ENCODE data around the gene NECTIN2.
"Not testable (repeated sequence)": the region's sequence is repeated elsewhere in the genome, so short reads cannot be mapped to it uniquely, and the experiment has no call there.

The NECTIN2 gene

GRCh38 chr19:44857837-44858236 lies 11.7 kb downstream of the NECTIN2 start:
- H3K9me3 Mint-ChIP-seq, result no peaks in the 10 kb centered on the region
- no peaks in the 10 kb centered on the region for H3K27me3 Mint-ChIP-seq
- H3K4me3 Mint-ChIP-seq, result no peak overlapping the region
- no peak for DNase-seq
- no peaks in the 10 kb centered on the region for H3K4me1 Mint-ChIP-seq
- H3K27ac Mint-ChIP-seq, result no peak overlapping the region
- no peaks in the 10 kb centered on the region for H3K36me3 Mint-ChIP-seq (ENCODE audit: low read depth)
- no peak for ATAC-seq

GRCh38 chr19:44861576-44861975 lies 15.5 kb downstream of the NECTIN2 start:
- not testable (repeated sequence) for H3K27me3 Mint-ChIP-seq; DNase-seq; ATAC-seq; H3K27ac Mint-ChIP-seq; H3K4me3 Mint-ChIP-seq; H3K9me3 Mint-ChIP-seq; H3K4me1 Mint-ChIP-seq; H3K36me3 Mint-ChIP-seq (ENCODE audit: low read depth)

- DNase-seq, result no peak
- Mint-ChIP-seq H3K9me3 (no peaks in the 10 kb centered on the region), H3K4me3 (no peak overlapping the region), H3K4me1 (no peaks in the 10 kb centered on the region), H3K27ac (no peak overlapping the region), H3K36me3 (ENCODE audit: low read depth) (no peaks in the 10 kb centered on the region), H3K27me3 (no peaks in the 10 kb centered on the region)
- no peak for ATAC-seq
Measured at GRCh38 chr19:44863990-44864389, 17.9 kb downstream of the NECTIN2 start.

GRCh38 chr19:44865196-44865767 lies 19.2 kb downstream of the NECTIN2 start:
- H3K9me3 Mint-ChIP-seq, result no peaks in the 10 kb centered on the region
- H3K4me3 Mint-ChIP-seq, result no peak overlapping the region
- H3K27ac Mint-ChIP-seq, result no peak overlapping the region
- no peaks in the 10 kb centered on the region for H3K27me3 Mint-ChIP-seq
- H3K4me1 Mint-ChIP-seq, result no peaks in the 10 kb centered on the region
- no peak for ATAC-seq
- DNase-seq, result no peak
- no peaks in the 10 kb centered on the region for H3K36me3 Mint-ChIP-seq (ENCODE audit: low read depth)

GRCh38 chr19:44866664-44867063 lies 20.6 kb downstream of the NECTIN2 start:
- ATAC-seq (no peak), DNase-seq (no peak)
- Mint-ChIP-seq H3K27ac (no peak overlapping the region), H3K36me3 (ENCODE audit: low read depth) (no peaks in the 10 kb centered on the region), H3K9me3 (no peaks in the 10 kb centered on the region), H3K27me3 (no peaks in the 10 kb centered on the region), H3K4me3 (no peak overlapping the region), H3K4me1 (no peaks in the 10 kb centered on the region)

GRCh38 chr19:44867578-44867977 lies 21.5 kb downstream of the NECTIN2 start:
- ATAC-seq, result no peak

GRCh38 chr19:44869733-44870470 lies 23.8 kb downstream of the NECTIN2 start:
- peaks cover 2% of the 10 kb centered on the region for H3K27me3 Mint-ChIP-seq
- no peak overlapping the region for H3K27ac Mint-ChIP-seq
- no peaks in the 10 kb centered on the region for H3K4me1 Mint-ChIP-seq
- no peak overlapping the region for H3K4me3 Mint-ChIP-seq
- DNase-seq, result no peak
- no peak for ATAC-seq
- H3K36me3 Mint-ChIP-seq (ENCODE audit: low read depth), result no peaks in the 10 kb centered on the region
- H3K9me3 Mint-ChIP-seq, result no peaks in the 10 kb centered on the region

More at GRCh38 chr19:44867578-44867977, 21.5 kb downstream of the NECTIN2 start:
- no peaks in the 10 kb centered on the region for H3K36me3 Mint-ChIP-seq (ENCODE audit: low read depth)
- H3K4me1 Mint-ChIP-seq, result no peaks in the 10 kb centered on the region
- H3K9me3 Mint-ChIP-seq, result no peaks in the 10 kb centered on the region
- no peak overlapping the region for H3K27ac Mint-ChIP-seq
- no peaks in the 10 kb centered on the region for H3K27me3 Mint-ChIP-seq
- no peak for DNase-seq
- H3K4me3 Mint-ChIP-seq, result no peak overlapping the region

- ATAC-seq (no peak), DNase-seq (no peak)
- Mint-ChIP-seq H3K9me3 (no peaks in the 10 kb centered on the region), H3K4me3 (no peak overlapping the region), H3K27me3 (peaks cover 2% of the 10 kb centered on the region), H3K27ac (no peak overlapping the region), H3K36me3 (ENCODE audit: low read depth) (no peaks in the 10 kb centered on the region), H3K4me1 (peaks cover 1% of the 10 kb centered on the region)
Measured at GRCh38 chr19:44871809-44872208, 25.7 kb downstream of the NECTIN2 start.

- Mint-ChIP-seq H3K9me3 (no peaks in the 10 kb centered on the region), H3K4me1 (peaks cover 7% of the 10 kb centered on the region), H3K36me3 (ENCODE audit: low read depth) (no peaks in the 10 kb centered on the region), H3K27ac (no peak overlapping the region), H3K27me3 (peaks cover 2% of the 10 kb centered on the region), H3K4me3 (no peak overlapping the region)
- no peak for ATAC-seq
- DNase-seq, result no peak
Measured at GRCh38 chr19:44872661-44873060, 26.6 kb downstream of the NECTIN2 start.

GRCh38 chr19:44874317-44874716 lies 28.2 kb downstream of the NECTIN2 start:
- no peak overlapping the region for H3K4me3 Mint-ChIP-seq
- no peak for DNase-seq
- ATAC-seq, result no peak
- H3K9me3 Mint-ChIP-seq, result no peaks in the 10 kb centered on the region
- H3K4me1 Mint-ChIP-seq, result peaks cover 7% of the 10 kb centered on the region
- no peaks in the 10 kb centered on the region for H3K36me3 Mint-ChIP-seq (ENCODE audit: low read depth)
- H3K27me3 Mint-ChIP-seq, result peaks cover 2% of the 10 kb centered on the region
- no peak overlapping the region for H3K27ac Mint-ChIP-seq

- ATAC-seq (no peak), DNase-seq (no peak)
- Mint-ChIP-seq H3K9me3 (no peaks in the 10 kb centered on the region), H3K4me3 (no peak overlapping the region), H3K27ac (no peak overlapping the region), H3K36me3 (ENCODE audit: low read depth) (no peaks in the 10 kb centered on the region), H3K4me1 (peaks cover 7% of the 10 kb centered on the region), H3K27me3 (peaks cover 2% of the 10 kb centered on the region)
Measured at GRCh38 chr19:44875666-44876451, 29.8 kb downstream of the NECTIN2 start.

GRCh38 chr19:44876930-44877535 lies 30.9 kb downstream of the NECTIN2 start:
- ATAC-seq, result no peak
- no peak overlapping the region for H3K4me3 Mint-ChIP-seq
- peaks cover 7% of the 10 kb centered on the region for H3K4me1 Mint-ChIP-seq
- no peaks in the 10 kb centered on the region for H3K36me3 Mint-ChIP-seq (ENCODE audit: low read depth)
- peaks cover 2% of the 10 kb centered on the region for H3K27me3 Mint-ChIP-seq
- DNase-seq, result no peak
- H3K9me3 Mint-ChIP-seq, result no peaks in the 10 kb centered on the region
- H3K27ac Mint-ChIP-seq, result no peak overlapping the region

- no peak overlapping the region for H3K4me3 Mint-ChIP-seq
- no peaks in the 10 kb centered on the region for H3K36me3 Mint-ChIP-seq (ENCODE audit: low read depth)
- ATAC-seq (no peak), DNase-seq (no peak)
- H3K27ac Mint-ChIP-seq, result no peak overlapping the region
- H3K4me1 Mint-ChIP-seq, result peaks cover 7% of the 10 kb centered on the region
- H3K27me3 Mint-ChIP-seq, result no peaks in the 10 kb centered on the region
- no peaks in the 10 kb centered on the region for H3K9me3 Mint-ChIP-seq
Measured at GRCh38 chr19:44878120-44878865, 32.2 kb downstream of the NECTIN2 start.

Measured in activated naive CD8-positive, alpha-beta T cell treated with anti-CD3 and anti-CD28 coated beads, Interleukin-2, amount 50 U/mL, for 24 hours (primary cell).